ENCODE results near the gene TNFSF11.

Gene TNFSF11

DNA sequence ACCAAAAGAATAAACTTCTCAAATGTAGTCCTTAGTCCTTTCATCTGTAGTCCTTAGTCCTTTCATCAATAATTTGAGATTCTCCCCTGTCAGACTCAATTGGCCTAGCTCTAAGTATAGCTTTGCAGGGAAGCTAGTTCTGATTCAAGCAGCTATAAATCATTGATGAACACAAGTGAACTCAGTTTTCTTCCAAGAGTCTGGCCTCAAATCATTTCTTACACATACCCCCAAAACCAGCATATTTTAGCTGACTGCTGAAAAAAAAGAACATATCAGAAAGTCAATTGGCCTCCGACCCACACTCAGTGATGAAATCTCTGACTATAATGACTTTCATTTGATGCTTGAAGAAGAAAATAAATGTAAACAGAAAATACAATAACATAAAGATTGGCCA is 64.9 kb downstream of the TNFSF11 start:
- H3K36me3 ChIP-seq (ENCODE audit: control insufficient read depth, insufficient read depth, low read length): no peaks in the 10 kb centered on the region
- no peaks in the 10 kb centered on the region for H3K27me3 ChIP-seq (ENCODE audit: control insufficient read depth, insufficient read depth, low read length)
- H3K4me3 ChIP-seq (ENCODE audit: low read depth, low read length): no peak overlapping the region
- H3K4me1 ChIP-seq (ENCODE audit: control insufficient read depth, insufficient read depth, low read length): peaks cover 4% of the 10 kb centered on the region; the same call in 1 of the 2 replicates
- H3K27ac ChIP-seq (ENCODE audit: low read depth, low read length): no peak overlapping the region
- H3K9ac ChIP-seq (ENCODE audit: low read depth, low read length): no peak overlapping the region
- no peaks in the 10 kb centered on the region for H3K9me3 ChIP-seq (ENCODE audit: control insufficient read depth, insufficient read depth, low read length)

DNA sequence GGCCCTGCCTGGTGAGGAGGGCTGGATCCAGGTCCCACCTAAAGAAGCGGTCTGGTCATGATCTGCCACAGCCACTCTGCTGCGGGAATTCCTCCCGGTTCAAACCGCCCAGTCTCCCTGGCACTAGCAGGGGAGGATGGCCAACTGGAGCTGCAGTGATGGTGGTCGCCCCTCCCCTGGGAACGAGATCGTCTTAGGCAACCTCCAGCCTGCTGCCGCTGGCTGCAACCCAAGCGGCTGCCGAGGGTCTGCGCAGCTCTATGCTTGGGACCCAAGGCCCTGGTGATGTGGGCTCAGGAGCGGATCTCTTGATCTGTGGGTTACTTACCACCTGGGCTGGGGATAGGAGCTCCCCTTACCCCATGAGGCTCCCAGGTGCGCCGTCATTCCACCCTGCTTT is 69.1 kb downstream of the TNFSF11 start:
- Histone ChIP-seq H3K9me3 (ENCODE audit: control insufficient read depth, insufficient read depth, low read length) (no peaks in the 10 kb centered on the region), H3K27me3 (ENCODE audit: control insufficient read depth, insufficient read depth, low read length) (no peaks in the 10 kb centered on the region), H3K4me3 (ENCODE audit: low read depth, low read length) (no peak overlapping the region), H3K36me3 (ENCODE audit: control insufficient read depth, insufficient read depth, low read length) (no peaks in the 10 kb centered on the region), H3K4me1 (ENCODE audit: control insufficient read depth, insufficient read depth, low read length) (peaks cover 4% of the 10 kb centered on the region; the same call in 1 of the 2 replicates), H3K27ac (ENCODE audit: low read depth, low read length) (no peak overlapping the region), H3K9ac (ENCODE audit: low read depth, low read length) (no peak overlapping the region)

DNA sequence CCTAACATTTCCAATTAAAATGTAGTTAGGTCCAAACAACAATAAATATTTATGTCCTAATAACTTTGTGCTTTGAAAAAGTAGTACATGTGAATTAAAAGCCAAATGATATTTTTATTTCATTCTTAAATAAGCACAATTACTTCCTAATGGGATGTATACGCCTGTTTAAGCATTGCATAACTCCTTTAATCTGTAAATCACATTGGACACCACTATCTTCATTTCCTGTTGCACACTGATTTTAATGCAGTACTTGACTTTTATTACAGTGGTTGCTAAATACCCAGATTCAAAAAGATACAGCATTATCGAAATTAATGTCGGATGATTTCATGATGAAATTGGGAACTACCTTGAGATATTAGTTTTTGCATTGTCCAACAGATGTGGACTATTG is 70.9 kb downstream of the TNFSF11 start:
- Histone ChIP-seq H3K4me1 (ENCODE audit: control insufficient read depth, insufficient read depth, low read length) (no peaks in the 10 kb centered on the region), H3K9me3 (ENCODE audit: control insufficient read depth, insufficient read depth, low read length) (no peaks in the 10 kb centered on the region), H3K36me3 (ENCODE audit: control insufficient read depth, insufficient read depth, low read length) (no peaks in the 10 kb centered on the region), H3K4me3 (ENCODE audit: low read depth, low read length) (no peak overlapping the region), H3K9ac (ENCODE audit: low read depth, low read length) (no peak overlapping the region), H3K27me3 (ENCODE audit: control insufficient read depth, insufficient read depth, low read length) (no peaks in the 10 kb centered on the region), H3K27ac (ENCODE audit: low read depth, low read length) (no peak overlapping the region)

DNA sequence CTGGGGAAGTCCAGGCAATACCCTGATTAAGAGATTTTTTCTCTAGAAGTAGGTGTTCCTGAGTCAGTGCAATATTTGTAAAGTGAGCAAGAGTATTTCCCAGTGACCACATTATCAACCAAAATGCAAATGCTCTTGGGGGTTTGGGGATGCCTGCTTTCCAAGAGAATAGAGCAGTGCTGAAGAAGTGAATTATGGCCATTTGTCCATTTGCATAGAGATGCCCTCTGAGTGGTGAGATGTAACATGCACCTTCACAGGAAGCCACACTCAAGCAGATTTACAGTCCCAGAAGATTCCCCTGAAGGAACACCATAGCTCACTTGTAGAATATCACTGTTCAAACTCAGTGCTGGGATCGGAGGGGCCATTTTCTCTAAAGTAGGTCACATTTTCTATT is 71.8 kb downstream of the TNFSF11 start:
- no peak overlapping the region for H3K9ac ChIP-seq (ENCODE audit: low read depth, low read length)

DNA sequence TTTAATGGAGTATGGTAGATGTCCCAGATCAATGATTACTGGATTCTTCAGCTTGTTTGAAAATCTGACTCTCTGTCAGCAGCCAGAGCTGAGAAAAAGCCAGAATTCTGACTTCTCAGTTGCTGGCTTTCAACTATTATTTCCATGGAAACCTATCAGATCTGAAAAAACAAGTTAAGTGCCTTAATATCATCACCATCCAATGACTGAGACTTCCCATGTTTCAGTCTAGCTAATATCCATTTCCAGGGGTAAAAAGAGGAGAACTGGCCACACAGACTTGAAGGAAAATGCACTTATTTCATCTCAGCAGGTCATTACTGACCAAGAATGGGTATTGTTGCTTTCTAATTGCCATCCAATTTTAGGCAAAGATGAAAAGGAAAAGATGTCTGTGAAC is 75.2 kb downstream of the TNFSF11 start:
- Histone ChIP-seq H3K27ac (ENCODE audit: low read depth, low read length) (no peak overlapping the region), H3K9me3 (ENCODE audit: control insufficient read depth, insufficient read depth, low read length) (no peaks in the 10 kb centered on the region)

More for the DNA sequence above, 71.8 kb downstream of the TNFSF11 start:
- Histone ChIP-seq H3K4me1 (ENCODE audit: control insufficient read depth, insufficient read depth, low read length) (no peaks in the 10 kb centered on the region), H3K27ac (ENCODE audit: low read depth, low read length) (no peak overlapping the region), H3K9me3 (ENCODE audit: control insufficient read depth, insufficient read depth, low read length) (no peaks in the 10 kb centered on the region), H3K4me3 (ENCODE audit: low read depth, low read length) (no peak overlapping the region), H3K36me3 (ENCODE audit: control insufficient read depth, insufficient read depth, low read length) (no peaks in the 10 kb centered on the region), H3K27me3 (ENCODE audit: control insufficient read depth, insufficient read depth, low read length) (no peaks in the 10 kb centered on the region)

DNA sequence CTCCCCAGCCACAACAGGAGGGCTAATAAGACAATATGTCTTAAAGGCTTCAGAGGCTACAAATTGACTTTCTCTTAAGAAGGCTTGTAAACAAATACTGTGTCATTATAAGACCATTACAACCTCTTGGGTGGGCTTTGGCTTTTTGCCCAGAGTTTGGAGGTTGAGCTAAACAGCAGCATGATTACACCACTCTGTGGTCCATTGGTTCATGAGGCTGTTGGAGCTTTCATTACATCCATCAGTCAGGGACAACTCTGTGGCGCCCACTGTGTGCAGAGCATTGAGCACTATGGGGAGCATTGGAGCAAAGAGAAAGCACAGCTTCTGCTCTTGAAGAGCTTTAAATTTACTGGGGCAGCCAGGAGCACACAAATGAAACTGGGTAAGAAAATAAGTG is 75.9 kb downstream of the TNFSF11 start:
- H3K36me3 ChIP-seq (ENCODE audit: control insufficient read depth, insufficient read depth, low read length): no peaks in the 10 kb centered on the region
- H3K27ac ChIP-seq (ENCODE audit: low read depth, low read length): no peak overlapping the region

More for the DNA sequence above, 75.2 kb downstream of the TNFSF11 start:
- Histone ChIP-seq H3K27me3 (ENCODE audit: control insufficient read depth, insufficient read depth, low read length) (no peaks in the 10 kb centered on the region), H3K4me3 (ENCODE audit: low read depth, low read length) (no peak overlapping the region), H3K9ac (ENCODE audit: low read depth, low read length) (no peak overlapping the region), H3K36me3 (ENCODE audit: control insufficient read depth, insufficient read depth, low read length) (no peaks in the 10 kb centered on the region), H3K4me1 (ENCODE audit: control insufficient read depth, insufficient read depth, low read length) (no peaks in the 10 kb centered on the region)

DNA sequence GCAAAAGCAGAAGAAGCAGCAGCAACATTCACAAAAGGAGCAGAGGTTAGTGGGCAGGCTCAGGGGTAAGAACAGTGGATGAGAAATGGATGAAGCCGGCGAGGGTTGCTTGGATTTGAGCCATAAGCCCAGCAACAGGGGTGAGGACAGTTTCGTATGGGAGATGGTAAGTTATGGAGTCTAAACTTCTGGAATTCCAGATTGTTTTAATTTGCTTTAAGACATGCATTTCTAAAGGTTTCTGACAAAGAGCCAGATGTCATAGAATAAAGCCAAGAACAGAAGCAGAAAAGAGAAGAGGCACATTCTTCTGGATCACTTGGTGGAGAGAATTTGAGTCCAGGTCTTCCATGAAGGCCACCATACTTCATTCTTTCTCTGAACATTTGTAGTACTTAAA is 76.6 kb downstream of the TNFSF11 start:
- H3K9me3 ChIP-seq (ENCODE audit: control insufficient read depth, insufficient read depth, low read length): no peaks in the 10 kb centered on the region
- no peaks in the 10 kb centered on the region; the same call in 1 of the 2 replicates for H3K27me3 ChIP-seq (ENCODE audit: control insufficient read depth, insufficient read depth, low read length)
- no peak overlapping the region for H3K27ac ChIP-seq (ENCODE audit: low read depth, low read length)
- H3K4me3 ChIP-seq (ENCODE audit: low read depth, low read length): no peak overlapping the region
- H3K9ac ChIP-seq (ENCODE audit: low read depth, low read length): no peak overlapping the region
- H3K4me1 ChIP-seq (ENCODE audit: control insufficient read depth, insufficient read depth, low read length): peaks cover 3% of the 10 kb centered on the region; the same call in 1 of the 2 replicates
- H3K36me3 ChIP-seq (ENCODE audit: control insufficient read depth, insufficient read depth, low read length): no peaks in the 10 kb centered on the region

More for the DNA sequence above, 75.9 kb downstream of the TNFSF11 start:
- H3K9me3 ChIP-seq (ENCODE audit: control insufficient read depth, insufficient read depth, low read length): no peaks in the 10 kb centered on the region
- no peak overlapping the region for H3K4me3 ChIP-seq (ENCODE audit: low read depth, low read length)
- H3K9ac ChIP-seq (ENCODE audit: low read depth, low read length): no peak overlapping the region
- H3K27me3 ChIP-seq (ENCODE audit: control insufficient read depth, insufficient read depth, low read length): no peaks in the 10 kb centered on the region
- no peaks in the 10 kb centered on the region for H3K4me1 ChIP-seq (ENCODE audit: control insufficient read depth, insufficient read depth, low read length)

DNA sequence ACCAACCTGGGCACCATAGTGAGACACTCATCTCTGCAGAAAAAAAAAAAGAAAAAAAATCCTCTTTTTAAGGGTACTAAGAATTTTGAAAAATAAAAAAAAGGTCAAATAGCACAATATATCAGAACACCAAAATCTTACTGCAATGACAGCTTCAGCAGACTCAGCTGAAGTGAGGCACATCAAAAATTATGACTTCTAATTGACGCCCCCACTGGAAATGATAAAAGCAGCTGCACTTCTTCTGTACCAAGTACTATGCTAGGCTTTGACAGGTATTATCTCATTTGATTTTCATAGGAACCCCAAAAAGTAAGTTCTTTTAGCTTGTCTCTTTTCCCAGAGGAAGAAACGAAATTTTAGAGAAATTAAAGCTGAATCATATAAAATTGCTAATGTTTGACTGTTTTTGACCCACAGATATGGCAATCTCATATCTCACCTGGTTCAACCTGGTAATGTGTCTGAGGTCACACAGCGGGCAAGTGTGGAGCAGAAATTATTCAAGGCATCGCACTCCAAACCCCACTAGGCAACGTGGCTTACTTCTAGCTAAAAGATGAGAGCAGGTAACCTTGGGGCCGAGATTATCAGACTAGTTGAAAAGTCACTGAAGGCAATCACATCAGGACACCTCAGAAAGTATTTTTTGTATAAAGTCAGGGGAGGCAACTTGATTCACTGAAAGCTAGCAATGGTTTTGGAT is 78.1 kb downstream of the TNFSF11 start:
- no peak overlapping the region for H3K9ac ChIP-seq (ENCODE audit: low read depth, low read length)

DNA sequence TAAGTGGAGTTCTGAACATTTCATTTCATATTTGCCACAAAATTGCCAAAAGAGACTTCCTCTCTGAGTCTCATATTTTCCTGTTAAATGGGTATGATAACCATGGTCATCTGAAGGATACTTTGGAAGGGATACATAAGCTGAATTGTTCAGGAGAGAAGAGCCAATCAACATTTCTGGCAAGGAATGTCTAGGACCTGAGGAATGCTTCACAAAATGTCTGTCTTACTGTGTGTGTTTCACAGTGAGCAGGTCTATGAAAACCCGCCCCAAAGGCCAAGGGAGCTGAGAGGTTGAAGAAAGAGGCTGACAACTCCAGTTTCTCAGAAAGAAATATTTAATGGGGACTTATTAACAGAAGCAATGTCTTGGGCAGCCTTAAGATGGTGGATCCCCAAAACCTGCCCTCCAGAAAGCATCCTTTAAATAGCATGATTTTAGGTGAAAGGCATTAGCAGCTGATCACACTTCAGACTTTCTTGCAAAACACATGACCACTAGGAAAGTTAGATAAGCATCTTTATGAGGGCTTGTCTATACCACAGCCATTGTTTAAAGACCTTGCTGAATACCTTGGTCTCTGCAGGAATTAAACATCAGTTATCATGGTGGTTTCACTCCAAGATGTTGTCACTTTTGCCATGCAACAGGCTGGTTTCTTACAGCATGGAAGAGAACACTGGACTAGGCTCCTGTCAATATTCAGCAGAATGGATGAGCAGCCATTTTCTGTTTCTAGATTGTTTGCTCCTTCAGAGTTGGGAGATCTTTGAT is 78.9 kb downstream of the TNFSF11 start:
- no peak overlapping the region for H3K27ac ChIP-seq (ENCODE audit: low read depth, low read length)
- no peaks in the 10 kb centered on the region for H3K9me3 ChIP-seq (ENCODE audit: control insufficient read depth, insufficient read depth, low read length)
- H3K36me3 ChIP-seq (ENCODE audit: control insufficient read depth, insufficient read depth, low read length): no peaks in the 10 kb centered on the region
- H3K4me1 ChIP-seq (ENCODE audit: control insufficient read depth, insufficient read depth, low read length): peaks cover 16% of the 10 kb centered on the region
- H3K9ac ChIP-seq (ENCODE audit: low read depth, low read length): no peak overlapping the region
- no peaks in the 10 kb centered on the region; the same call in 1 of the 2 replicates for H3K27me3 ChIP-seq (ENCODE audit: control insufficient read depth, insufficient read depth, low read length)
- no peak overlapping the region for H3K4me3 ChIP-seq (ENCODE audit: low read depth, low read length)

More for the DNA sequence above, 78.1 kb downstream of the TNFSF11 start:
- H3K4me3 ChIP-seq (ENCODE audit: low read depth, low read length): no peak overlapping the region
- H3K36me3 ChIP-seq (ENCODE audit: control insufficient read depth, insufficient read depth, low read length): no peaks in the 10 kb centered on the region
- H3K27ac ChIP-seq (ENCODE audit: low read depth, low read length): no peak overlapping the region
- no peaks in the 10 kb centered on the region for H3K9me3 ChIP-seq (ENCODE audit: control insufficient read depth, insufficient read depth, low read length)
- H3K27me3 ChIP-seq (ENCODE audit: control insufficient read depth, insufficient read depth, low read length): no peaks in the 10 kb centered on the region; the same call in 1 of the 2 replicates
- H3K4me1 ChIP-seq (ENCODE audit: control insufficient read depth, insufficient read depth, low read length): peaks cover 16% of the 10 kb centered on the region

DNA sequence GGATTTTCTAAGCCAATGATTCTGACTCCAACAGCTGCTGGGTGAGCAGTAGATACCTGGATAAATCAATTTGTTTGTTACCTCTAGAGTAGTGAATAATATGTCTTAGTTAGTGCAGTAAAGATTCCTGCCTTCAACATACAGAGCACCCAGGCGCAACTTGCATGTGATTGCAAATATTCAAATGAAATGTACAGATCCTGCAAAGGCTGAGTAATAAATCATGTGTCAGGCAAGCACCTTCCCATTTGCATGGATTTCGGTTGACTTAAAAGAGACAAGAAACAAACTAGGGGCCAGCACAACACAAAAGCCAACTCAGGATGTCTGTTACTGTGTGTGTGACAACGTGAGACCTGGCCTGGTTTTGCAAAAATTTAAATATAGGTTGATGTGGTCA is 79.7 kb downstream of the TNFSF11 start:
- Histone ChIP-seq H3K36me3 (ENCODE audit: control insufficient read depth, insufficient read depth, low read length) (no peaks in the 10 kb centered on the region), H3K27ac (ENCODE audit: low read depth, low read length) (no peak overlapping the region), H3K9ac (ENCODE audit: low read depth, low read length) (no peak overlapping the region), H3K4me1 (ENCODE audit: control insufficient read depth, insufficient read depth, low read length) (peaks cover 16% of the 10 kb centered on the region), H3K9me3 (ENCODE audit: control insufficient read depth, insufficient read depth, low read length) (no peaks in the 10 kb centered on the region), H3K27me3 (ENCODE audit: control insufficient read depth, insufficient read depth, low read length) (no peaks in the 10 kb centered on the region; the same call in 1 of the 2 replicates), H3K4me3 (ENCODE audit: low read depth, low read length) (no peak overlapping the region)

DNA sequence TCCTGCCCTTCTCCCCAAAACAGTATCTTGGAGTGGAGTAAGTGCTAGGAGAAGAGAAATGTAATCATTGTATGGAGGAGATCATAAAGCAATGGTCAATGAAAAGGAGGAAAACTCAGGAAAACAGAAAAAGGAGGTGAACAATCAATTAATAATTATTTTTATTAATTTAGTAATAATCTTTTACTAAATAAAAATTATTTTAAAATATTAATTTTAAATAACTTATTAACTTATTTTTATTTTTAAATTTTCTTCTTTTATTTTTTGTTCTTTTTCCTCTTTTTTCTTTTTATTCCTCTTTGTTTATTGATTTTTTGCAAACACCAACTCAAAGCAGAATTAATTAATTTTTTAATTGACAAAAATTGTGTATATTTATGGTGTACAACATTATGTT is 80.3 kb downstream of the TNFSF11 start:
- H3K36me3 ChIP-seq (ENCODE audit: control insufficient read depth, insufficient read depth, low read length): no peaks in the 10 kb centered on the region
- H3K4me3 ChIP-seq (ENCODE audit: low read depth, low read length): no peak overlapping the region
- no peak overlapping the region for H3K27ac ChIP-seq (ENCODE audit: low read depth, low read length)
- H3K9me3 ChIP-seq (ENCODE audit: control insufficient read depth, insufficient read depth, low read length): no peaks in the 10 kb centered on the region
- H3K27me3 ChIP-seq (ENCODE audit: control insufficient read depth, insufficient read depth, low read length): no peaks in the 10 kb centered on the region; the same call in 1 of the 2 replicates
- H3K4me1 ChIP-seq (ENCODE audit: control insufficient read depth, insufficient read depth, low read length): peaks cover 16% of the 10 kb centered on the region
- H3K9ac ChIP-seq (ENCODE audit: low read depth, low read length): no peak overlapping the region

Measured in HUES48 (cell line).